Hair follicular keratinocyte (primary cell): ENCODE data around the gene RPUSD4. TPM values are rescaled to one million over a fixed set of nuclear protein-coding genes. Genes with fewer than 3 reads are reported as not detected.

Experiments used
- total RNA-seq: library from RNA; depleted of rRNA; stranded (reverse); fragments of >200 nt; gene quantifications from 2 replicates; pipeline ENCODE4 v1.2.3, GENCODE V29; 2015

The RPUSD4 gene, protein sequence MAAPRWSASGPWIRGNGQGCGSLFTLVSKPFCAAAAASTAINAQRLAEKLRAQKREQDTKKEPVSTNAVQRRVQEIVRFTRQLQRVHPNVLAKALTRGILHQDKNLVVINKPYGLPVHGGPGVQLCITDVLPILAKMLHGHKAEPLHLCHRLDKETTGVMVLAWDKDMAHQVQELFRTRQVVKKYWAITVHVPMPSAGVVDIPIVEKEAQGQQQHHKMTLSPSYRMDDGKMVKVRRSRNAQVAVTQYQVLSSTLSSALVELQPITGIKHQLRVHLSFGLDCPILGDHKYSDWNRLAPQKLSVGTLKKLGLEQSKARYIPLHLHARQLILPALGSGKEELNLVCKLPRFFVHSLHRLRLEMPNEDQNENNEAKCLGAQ
- total RNA-seq, result 16.6 and 18.4 TPM in 2 replicates

DNA sequence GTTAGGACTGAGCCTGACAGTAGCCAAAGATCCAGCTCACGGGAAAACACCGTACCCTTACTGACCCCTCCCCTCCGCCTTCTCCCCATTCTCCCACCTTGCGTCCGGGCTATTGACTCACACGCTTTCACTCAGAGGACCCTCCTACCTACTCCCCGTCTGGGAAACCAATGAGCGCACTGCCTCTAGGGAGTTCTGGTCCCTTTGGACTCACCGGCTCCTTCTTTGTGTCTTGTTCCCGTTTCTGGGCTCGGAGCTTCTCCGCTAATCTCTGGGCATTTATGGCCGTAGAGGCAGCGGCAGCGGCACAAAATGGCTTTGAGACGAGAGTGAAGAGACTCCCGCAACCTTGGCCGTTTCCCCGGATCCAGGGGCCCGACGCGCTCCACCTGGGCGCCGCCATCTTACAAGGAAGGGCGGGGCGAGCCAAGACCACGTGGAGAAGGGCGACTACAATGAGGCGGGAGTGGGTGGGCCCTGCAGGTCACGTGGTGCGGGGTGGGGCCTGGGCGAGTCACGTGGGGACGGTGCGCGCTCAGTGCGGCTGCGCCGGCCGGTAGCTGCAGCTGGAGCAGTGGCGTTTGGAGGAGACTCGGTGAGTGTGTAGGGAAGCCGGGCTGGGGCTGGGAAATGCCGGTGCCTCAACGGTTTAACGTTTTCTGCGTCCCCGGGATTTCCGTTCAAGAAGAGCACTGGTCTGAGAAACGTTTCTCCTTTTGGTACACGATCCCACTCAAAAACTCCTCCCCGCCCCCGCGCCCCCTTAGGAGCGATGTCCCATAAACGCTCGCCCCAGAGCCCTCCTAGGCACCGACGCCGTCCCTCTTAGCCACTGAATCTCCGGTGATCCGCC, at the start of gene RPUSD4, which contains the start of gene FAM118B:
RPUSD4 (minus strand) TSS at position 415 of the 853 bp plus-strand sequence; CDS start at position 403, 12 bp downstream.
FAM118B (plus strand) TSS at position 547 of the 853 bp plus-strand sequence. CDS start 23,220 bp downstream, outside the sequence.

Other genes starting within 250 kb of the RPUSD4 start
- 1.1 and 1.7 TPM in 2 replicates for gene CDON, start 148.8 kb downstream of the RPUSD4 start, total RNA-seq
- gene FAM118B, start 132 bp upstream of the RPUSD4 start, total RNA-seq, result 17.5 and 18.1 TPM in 2 replicates
- 82.9 and 105 TPM in 2 replicates for gene SRPRA, start 57.2 kb upstream of the RPUSD4 start, total RNA-seq
- 22.0 and 40.8 TPM in 2 replicates for gene FOXRED1, start 57.5 kb upstream of the RPUSD4 start, total RNA-seq
- 1.6 and 2.8 TPM in 2 replicates for gene TIRAP, start 71.4 kb upstream of the RPUSD4 start, total RNA-seq
- gene DCPS, start 92.4 kb upstream of the RPUSD4 start, total RNA-seq, result 22.7 and 33.0 TPM in 2 replicates
- 51.8 and 54.5 TPM in 2 replicates for gene ST3GAL4, start 144.0 kb upstream of the RPUSD4 start, total RNA-seq